SH-SY5Y (cell line): ENCODE measurements around the gene MMP24.

Experiments
- GATA2 ChIP-seq: IDR thresholded peaks from 2 replicates; pipeline ENCODE4 v1.6.1; 2011; ENCODE audit warnings: mild to moderate bottlenecking, low read depth, low read length
- GATA3 ChIP-seq: IDR thresholded peaks from 2 replicates; pipeline ENCODE4 v1.6.1; 2011; ENCODE audit warnings: low read depth, mild to moderate bottlenecking, low read length, moderate library complexity

GRCh38 chr20:35286077-35286898, 59.8 kb downstream of the MMP24 start:
- TF ChIP-seq GATA2 (no peak), GATA3 (no peak)
